ENCODE results near the gene RGS12. TPM values are rescaled to one million over a fixed set of nuclear protein-coding genes. Genes with fewer than 3 reads are reported as not detected.

The RGS12 gene
- total and polyA plus RNA-seq, 2 donors (not counting 1 experiment from before 2014, with no cell fraction given): 3.5 to 13.9 TPM

DNA sequence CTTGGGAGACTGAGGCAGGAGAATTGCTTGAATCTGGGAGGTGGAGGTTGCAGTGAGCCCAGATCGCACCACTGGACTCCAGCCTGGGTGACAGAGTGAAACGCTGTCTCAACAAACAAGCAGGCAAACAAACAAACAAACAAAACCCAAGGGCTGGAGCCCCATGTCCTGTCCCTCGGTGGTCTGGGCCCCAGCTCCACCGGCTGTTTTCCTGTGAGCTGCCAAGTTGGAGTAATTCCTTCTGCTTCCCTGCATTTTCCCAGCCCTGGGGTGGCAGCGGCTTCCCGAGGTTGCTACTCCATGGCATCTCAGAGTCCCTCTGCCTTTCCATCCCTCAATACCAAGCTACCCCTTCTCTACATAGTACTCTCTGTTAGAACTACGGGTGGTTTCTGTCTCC, 43.2 kb downstream of the RGS12 start:
- intact Hi-C loops (cut with micrococcal nuclease): no loop called here
- Histone ChIP-seq H2AFZ (ENCODE audit: insufficient read depth, low read depth, low read length, poor library complexity, severe bottlenecking) (no peak overlapping the region), H3K27ac (ENCODE audit: low read length in 2 of 2) (no peak overlapping the region), H3K27me3 (replicated peaks in 1 of 4; ENCODE audit: control extremely low read depth in 1 of 4, control insufficient read depth in 3 of 4, insufficient read depth in 4 of 4, low read length in 3 of 4) (no peaks in the 10 kb centered on the region), H4K20me1 (ENCODE audit: control insufficient read depth, insufficient read depth, low read length, poor library complexity, severe bottlenecking) (no peaks in the 10 kb centered on the region), H3K9ac (ENCODE audit: low read length) (no peak overlapping the region), H3K36me3 (replicated peaks in 1 of 2; ENCODE audit: control extremely low read depth in 1 of 2, control insufficient read depth in 1 of 2, extremely low read depth in 1 of 2, insufficient read depth in 2 of 2, low read length in 1 of 2) (no peaks in the 10 kb centered on the region), H3K4me1 (ENCODE audit: control insufficient read depth in 2 of 2, insufficient read depth in 2 of 2, low read length in 2 of 2) (no peaks in the 10 kb centered on the region), H3K4me3 (ENCODE audit: control extremely low read depth in 1 of 5, extremely low read depth in 1 of 5, insufficient read depth in 1 of 5, low read depth in 2 of 5, low read length in 4 of 5) (no peak overlapping the region), H3K4me2 (replicated peaks; ENCODE audit: low read depth, low read length, poor library complexity, severe bottlenecking) (no peak overlapping the region), H3K79me2 (ENCODE audit: control insufficient read depth, insufficient read depth, low read length) (no peaks in the 10 kb centered on the region), H3K9me3 (ENCODE audit: control extremely low read depth in 1 of 3, control insufficient read depth in 2 of 3, insufficient read depth in 1 of 3, low read length in 2 of 3) (no peaks in the 10 kb centered on the region)
- POLR2A ChIA-PET: no interaction called here
- no peak for DNase-seq
- CTCF ChIA-PET: interaction anchor here (0.7 to 1.0 kb wide), 2 partner anchors 10 to 12 kb away, joined by 3 read pairs; no protein-coding TSS in a partner anchor
- H3K27me3 Mint-ChIP-seq: no peaks in the 10 kb centered on the region
- H3K4me3 Mint-ChIP-seq: no peak overlapping the region
- H3K4me1 Mint-ChIP-seq: peaks cover 6% of the 10 kb centered on the region
- H3K9me3 Mint-ChIP-seq (ENCODE audit: insufficient read depth): no peaks in the 10 kb centered on the region
- TF ChIP-seq CTCF (IDR thresholded peaks at IDR 0.05) (no peak), EZH2 (IDR thresholded peaks at IDR 0.05; ENCODE audit: borderline replicate concordance, insufficient read depth, low read depth, low read length, poor library complexity, severe bottlenecking) (no peak)
- WGBS (ENCODE audit: insufficient coverage): 96% methylated on average over 6 of the region's 7 CpGs
- H3K27ac Mint-ChIP-seq: no peak overlapping the region
- ATAC-seq (ENCODE audit: low read depth): no peak

GRCh38 chr4:3336382-3337356, 43.8 kb downstream of the RGS12 start:
- Histone ChIP-seq H3K4me3 (ENCODE audit: control extremely low read depth in 1 of 5, extremely low read depth in 1 of 5, insufficient read depth in 1 of 5, low read depth in 2 of 5, low read length in 4 of 5) (no peak overlapping the region), H3K9ac (ENCODE audit: low read length) (no peak overlapping the region), H3K36me3 (replicated peaks in 1 of 2; ENCODE audit: control extremely low read depth in 1 of 2, control insufficient read depth in 1 of 2, extremely low read depth in 1 of 2, insufficient read depth in 2 of 2, low read length in 1 of 2) (no peaks in the 10 kb centered on the region), H3K27me3 (replicated peaks in 1 of 4; ENCODE audit: control extremely low read depth in 1 of 4, control insufficient read depth in 3 of 4, insufficient read depth in 4 of 4, low read length in 3 of 4) (no peaks in the 10 kb centered on the region), H3K27ac (ENCODE audit: low read length in 2 of 2) (no peak overlapping the region), H3K9me3 (ENCODE audit: control extremely low read depth in 1 of 3, control insufficient read depth in 2 of 3, insufficient read depth in 1 of 3, low read length in 2 of 3) (no peaks in the 10 kb centered on the region), H2AFZ (ENCODE audit: insufficient read depth, low read depth, low read length, poor library complexity, severe bottlenecking) (no peak overlapping the region), H3K4me2 (replicated peaks; ENCODE audit: low read depth, low read length, poor library complexity, severe bottlenecking) (no peak overlapping the region), H4K20me1 (ENCODE audit: control insufficient read depth, insufficient read depth, low read length, poor library complexity, severe bottlenecking) (no peaks in the 10 kb centered on the region), H3K4me1 (ENCODE audit: control insufficient read depth in 2 of 2, insufficient read depth in 2 of 2, low read length in 2 of 2) (no peaks in the 10 kb centered on the region), H3K79me2 (ENCODE audit: control insufficient read depth, insufficient read depth, low read length) (no peaks in the 10 kb centered on the region)
- TF ChIP-seq CTCF (IDR thresholded peaks at IDR 0.05): no peak
- no peak for TF ChIP-seq EZH2 (IDR thresholded peaks at IDR 0.05; ENCODE audit: borderline replicate concordance, insufficient read depth, low read depth, low read length, poor library complexity, severe bottlenecking)
- ChIA-PET POLR2A (no interaction called here), CTCF (interaction anchor here (0.5 to 0.7 kb wide), 2 partner anchors 10 to 13 kb away, joined by 3 read pairs; no protein-coding TSS in a partner anchor)
- WGBS (ENCODE audit: insufficient coverage): 95% methylated on average over 6 of the region's 14 CpGs
- H3K27me3 Mint-ChIP-seq: no peaks in the 10 kb centered on the region
- DNase-seq (no peak), ATAC-seq (ENCODE audit: low read depth) (no peak)
- H3K4me1 Mint-ChIP-seq: peaks cover 6% of the 10 kb centered on the region
- H3K27ac Mint-ChIP-seq: no peak overlapping the region
- no peak overlapping the region for H3K4me3 Mint-ChIP-seq
- H3K9me3 Mint-ChIP-seq (ENCODE audit: insufficient read depth): no peaks in the 10 kb centered on the region
- intact Hi-C loops (cut with micrococcal nuclease): no loop called here

Measured in B cell (primary cell).